Measurements from ENCODE around the gene ANKRD10. TPM values are rescaled to one million over a fixed set of nuclear protein-coding genes. Genes with fewer than 3 reads are reported as not detected.

The ANKRD10 gene
- total RNA-seq, 4 donors from 2014 or later: 97.8 to 189 (median 114) TPM

- TF ChIP-seq EP300 (IDR thresholded peaks at IDR 0.05): no peak
- no peak for TF ChIP-seq CTCF (IDR thresholded peaks at IDR 0.05)
- TF ChIP-seq POLR2AphosphoS5 (IDR thresholded peaks at IDR 0.05): no peak
- no peak for TF ChIP-seq POLR2A (IDR thresholded peaks at IDR 0.05)
- Histone ChIP-seq H3K4me3 (no peak overlapping the region), H3K27ac (no peak overlapping the region), H3K36me3 (peaks cover 0 to 30% of the 10 kb centered on the region in 2 donors), H3K4me1 (peaks cover 0 to 21% (median 0%) of the 10 kb centered on the region in 3 donors), H3K27me3 (no peaks in the 10 kb centered on the region), H3K9me3 (no peaks in the 10 kb centered on the region)
- ATAC-seq: no peak
- 79 to 85% methylated on average over 4 to 8 of the region's 8 CpGs for WGBS, 2 donors (ENCODE audit: low coverage in 1 of 2)
Measured at GRCh38 chr13:110890279-110891165, 24.3 kb downstream of the ANKRD10 start.

- peaks cover 0 to 26% (median 0%) of the 10 kb centered on the region in 3 donors for H3K4me1 ChIP-seq
- ATAC-seq: no peak
- no peak for TF ChIP-seq EP300 (IDR thresholded peaks at IDR 0.05)
- TF ChIP-seq POLR2AphosphoS5 (IDR thresholded peaks at IDR 0.05): no peak
- TF ChIP-seq POLR2A (IDR thresholded peaks at IDR 0.05): no peak
- no peak for TF ChIP-seq CTCF (IDR thresholded peaks at IDR 0.05)
- H3K4me3 ChIP-seq: no peak overlapping the region
- 47 to 74% methylated on average over 3 of the region's 3 CpGs for WGBS, 2 donors (ENCODE audit: low coverage in 1 of 2)
- H3K36me3 ChIP-seq: peaks cover 0 to 23% of the 10 kb centered on the region in 2 donors
- H3K9me3 ChIP-seq: no peaks in the 10 kb centered on the region
- H3K27me3 ChIP-seq: no peaks in the 10 kb centered on the region
- H3K27ac ChIP-seq: peak overlapping the region in 3 of 4 donors; percentile 42 to 64 (median 60)
Measured at GRCh38 chr13:110888390-110888789, 26.5 kb downstream of the ANKRD10 start.

- Histone ChIP-seq H3K36me3 (peaks cover 0 to 17% of the 10 kb centered on the region in 2 donors), H3K27me3 (no peaks in the 10 kb centered on the region), H3K27ac (peak overlapping the region in 3 of 4 donors; percentile 7 to 64 (median 60)), H3K4me3 (no peak overlapping the region), H3K4me1 (peaks cover 0 to 26% (median 0%) of the 10 kb centered on the region in 3 donors), H3K9me3 (no peaks in the 10 kb centered on the region)
- TF ChIP-seq EP300 (IDR thresholded peaks at IDR 0.05): no peak
- TF ChIP-seq CTCF (IDR thresholded peaks at IDR 0.05): no peak
- no peak for TF ChIP-seq POLR2A (IDR thresholded peaks at IDR 0.05)
- peak; percentile 12 for TF ChIP-seq POLR2AphosphoS5 (IDR thresholded peaks at IDR 0.05)
- peak; percentile 50 for ATAC-seq
- WGBS, 2 donors (ENCODE audit: low coverage in 1 of 2): 44 to 82% methylated on average over 4 to 6 of the region's 9 CpGs
Measured at GRCh38 chr13:110887597-110888333, 27.1 kb downstream of the ANKRD10 start.

- peaks cover 0 to 26% (median 0%) of the 10 kb centered on the region in 3 donors for H3K4me1 ChIP-seq
- H3K9me3 ChIP-seq: no peaks in the 10 kb centered on the region
- no peaks in the 10 kb centered on the region for H3K27me3 ChIP-seq
- no peak overlapping the region for H3K4me3 ChIP-seq
- TF ChIP-seq POLR2A (IDR thresholded peaks at IDR 0.05) (no peak), POLR2AphosphoS5 (IDR thresholded peaks at IDR 0.05) (no peak), EP300 (IDR thresholded peaks at IDR 0.05) (no peak), CTCF (IDR thresholded peaks at IDR 0.05) (no peak)
- peaks cover 0 to 9% of the 10 kb centered on the region in 2 donors for H3K36me3 ChIP-seq
- no peak for ATAC-seq
- peak overlapping the region in 2 of 4 donors; percentile 7 to 60 for H3K27ac ChIP-seq
- 50 to 54% methylated on average over 3 to 4 of the region's 5 CpGs for WGBS, 2 donors (ENCODE audit: low coverage in 1 of 2)
Measured at GRCh38 chr13:110886870-110887596, 27.8 kb downstream of the ANKRD10 start.
